Activated CD4-positive, alpha-beta T cell treated with anti-CD3 and anti-CD28 coated beads for 24 hours (primary cell): ENCODE data around the gene ECHS1.
"Not testable (repeated sequence)": the region's sequence is repeated elsewhere in the genome, so short reads cannot be mapped to it uniquely, and the experiment has no call there.

ENCODE experiments used
- DNase-seq, 2 donors: peaks; one replicate each; pipeline ENCODE4 v3.0.0-alpha.2; 2020; ENCODE audit warnings: low read depth in 2 of 2

Gene ECHS1

GRCh38 chr10:133324857-133325260 is 48.3 kb downstream of the ECHS1 start:
- DNase-seq = no peak

GRCh38 chr10:133324198-133324792 is 48.9 kb downstream of the ECHS1 start:
- DNase-seq = peak; percentile 40 to 50

- DNase-seq = not testable (repeated sequence)
Measured at GRCh38 chr10:133322064-133322709, 51.0 kb downstream of the ECHS1 start.

GRCh38 chr10:133320852-133321422 is 52.2 kb downstream of the ECHS1 start:
- DNase-seq = not testable (repeated sequence)

- peak; percentile 50 to 54 for DNase-seq
Measured at GRCh38 chr10:133318494-133319127, 54.5 kb downstream of the ECHS1 start.

- no peak for DNase-seq
Measured at GRCh38 chr10:133316732-133317131, 56.4 kb downstream of the ECHS1 start.

- DNase-seq = no peak
Measured at GRCh38 chr10:133316266-133316665, 56.9 kb downstream of the ECHS1 start.

GRCh38 chr10:133315847-133316246 is 57.3 kb downstream of the ECHS1 start:
- no peak for DNase-seq

- no peak for DNase-seq
Measured at GRCh38 chr10:133314911-133315310, 58.2 kb downstream of the ECHS1 start.

GRCh38 chr10:133313192-133313591 is 60.0 kb downstream of the ECHS1 start:
- DNase-seq = no peak

GRCh38 chr10:133312769-133313145 is 60.4 kb downstream of the ECHS1 start:
- no peak for DNase-seq
